Measurements from ENCODE around the gene POLRMT. TPM values are rescaled to one million over a fixed set of nuclear protein-coding genes. Genes with fewer than 3 reads are reported as not detected.

Gene POLRMT
- total and polyA plus RNA-seq, 4 donors, result 16.0 to 41.4 (median 35.1) TPM

DNA sequence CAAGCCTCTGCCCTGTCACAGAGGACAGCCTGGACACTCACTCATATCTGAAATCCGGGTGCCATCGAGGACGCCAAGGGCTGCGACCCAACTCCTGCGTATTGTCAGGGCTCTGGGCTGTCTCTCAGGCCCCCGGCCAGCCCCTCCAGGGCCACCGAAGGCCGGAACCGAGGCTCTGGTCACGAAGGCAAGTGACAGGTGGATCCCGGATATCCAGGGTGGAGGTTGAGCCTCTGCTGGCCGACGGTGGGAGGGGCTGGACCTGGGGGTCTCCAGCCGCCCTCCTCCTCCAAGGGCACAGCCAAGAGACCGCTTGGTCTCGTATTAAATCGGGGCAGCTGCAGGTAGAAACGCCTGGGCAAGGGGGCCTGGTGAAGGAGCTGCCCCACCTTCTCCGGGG is 24.3 kb upstream of the POLRMT start:
- Histone ChIP-seq H3K4me1 (ENCODE audit: control insufficient read depth in 4 of 4, insufficient read depth in 4 of 4, low read length in 3 of 4) (peaks cover 28 to 54% (median 42%) of the 10 kb centered on the region in 4 donors), H3K36me3 (ENCODE audit: control insufficient read depth in 4 of 4, insufficient read depth in 3 of 4, low read depth in 1 of 4, low read length in 3 of 4) (peaks cover 0 to 12% (median 1%) of the 10 kb centered on the region in 4 donors), H3K4me3 (ENCODE audit: low read depth in 1 of 3, low read length in 3 of 3) (no peak overlapping the region), H3K27me3 (ENCODE audit: control insufficient read depth in 4 of 4, insufficient read depth in 4 of 4, low read length in 3 of 4) (no peaks in the 10 kb centered on the region), H3K9me3 (ENCODE audit: control insufficient read depth in 4 of 4, low read length in 3 of 4) (no peaks in the 10 kb centered on the region), H3K9ac (ENCODE audit: low read depth in 1 of 2, low read length in 2 of 2) (peak overlapping the region in 1 of 2 donors; percentile 25), H3K27ac (ENCODE audit: low read depth in 1 of 2, low read length in 2 of 2) (peak overlapping the region in 1 of 2 donors; percentile 16)
- TF ChIP-seq SP1 (IDR thresholded peaks at IDR 0.05) (peak; percentile 44), RXRA (IDR thresholded peaks at IDR 0.05) (peak in 1 of 2 donors; percentile 8), EGR1 (IDR thresholded peaks at IDR 0.05; ENCODE audit: low read depth in 2 of 2) (no peak), GABPA (IDR thresholded peaks at IDR 0.05 in 1 of 2, conservative IDR thresholded peaks at IDR 0.05 in 1 of 2) (no peak), RAD21 (IDR thresholded peaks at IDR 0.05) (no peak), HNF4G (IDR thresholded peaks at IDR 0.05) (no peak), FOXA2 (IDR thresholded peaks at IDR 0.05) (no peak), JUND (IDR thresholded peaks at IDR 0.05) (no peak), NR2F2 (IDR thresholded peaks at IDR 0.05) (no peak), HNF4A (conservative IDR thresholded peaks at IDR 0.05) (peak in 1 of 2 donors; percentile 37), FOXA1 (IDR thresholded peaks at IDR 0.05) (no peak), TAF1 (conservative IDR thresholded peaks at IDR 0.05) (no peak), YY1 (IDR thresholded peaks at IDR 0.05) (no peak)
- TF ChIP-seq, protein P1, sequence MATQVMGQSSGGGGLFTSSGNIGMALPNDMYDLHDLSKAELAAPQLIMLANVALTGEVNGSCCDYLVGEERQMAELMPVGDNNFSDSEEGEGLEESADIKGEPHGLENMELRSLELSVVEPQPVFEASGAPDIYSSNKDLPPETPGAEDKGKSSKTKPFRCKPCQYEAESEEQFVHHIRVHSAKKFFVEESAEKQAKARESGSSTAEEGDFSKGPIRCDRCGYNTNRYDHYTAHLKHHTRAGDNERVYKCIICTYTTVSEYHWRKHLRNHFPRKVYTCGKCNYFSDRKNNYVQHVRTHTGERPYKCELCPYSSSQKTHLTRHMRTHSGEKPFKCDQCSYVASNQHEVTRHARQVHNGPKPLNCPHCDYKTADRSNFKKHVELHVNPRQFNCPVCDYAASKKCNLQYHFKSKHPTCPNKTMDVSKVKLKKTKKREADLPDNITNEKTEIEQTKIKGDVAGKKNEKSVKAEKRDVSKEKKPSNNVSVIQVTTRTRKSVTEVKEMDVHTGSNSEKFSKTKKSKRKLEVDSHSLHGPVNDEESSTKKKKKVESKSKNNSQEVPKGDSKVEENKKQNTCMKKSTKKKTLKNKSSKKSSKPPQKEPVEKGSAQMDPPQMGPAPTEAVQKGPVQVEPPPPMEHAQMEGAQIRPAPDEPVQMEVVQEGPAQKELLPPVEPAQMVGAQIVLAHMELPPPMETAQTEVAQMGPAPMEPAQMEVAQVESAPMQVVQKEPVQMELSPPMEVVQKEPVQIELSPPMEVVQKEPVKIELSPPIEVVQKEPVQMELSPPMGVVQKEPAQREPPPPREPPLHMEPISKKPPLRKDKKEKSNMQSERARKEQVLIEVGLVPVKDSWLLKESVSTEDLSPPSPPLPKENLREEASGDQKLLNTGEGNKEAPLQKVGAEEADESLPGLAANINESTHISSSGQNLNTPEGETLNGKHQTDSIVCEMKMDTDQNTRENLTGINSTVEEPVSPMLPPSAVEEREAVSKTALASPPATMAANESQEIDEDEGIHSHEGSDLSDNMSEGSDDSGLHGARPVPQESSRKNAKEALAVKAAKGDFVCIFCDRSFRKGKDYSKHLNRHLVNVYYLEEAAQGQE (IDR thresholded peaks at IDR 0.05), result no peak
- TF ChIP-seq, protein P2, sequence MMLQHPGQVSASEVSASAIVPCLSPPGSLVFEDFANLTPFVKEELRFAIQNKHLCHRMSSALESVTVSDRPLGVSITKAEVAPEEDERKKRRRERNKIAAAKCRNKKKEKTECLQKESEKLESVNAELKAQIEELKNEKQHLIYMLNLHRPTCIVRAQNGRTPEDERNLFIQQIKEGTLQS (IDR thresholded peaks at IDR 0.05), result no peak
- TF ChIP-seq, protein P3, sequence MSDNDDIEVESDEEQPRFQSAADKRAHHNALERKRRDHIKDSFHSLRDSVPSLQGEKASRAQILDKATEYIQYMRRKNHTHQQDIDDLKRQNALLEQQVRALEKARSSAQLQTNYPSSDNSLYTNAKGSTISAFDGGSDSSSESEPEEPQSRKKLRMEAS (IDR thresholded peaks at IDR 0.05), result no peak
- TF ChIP-seq, protein P4, sequence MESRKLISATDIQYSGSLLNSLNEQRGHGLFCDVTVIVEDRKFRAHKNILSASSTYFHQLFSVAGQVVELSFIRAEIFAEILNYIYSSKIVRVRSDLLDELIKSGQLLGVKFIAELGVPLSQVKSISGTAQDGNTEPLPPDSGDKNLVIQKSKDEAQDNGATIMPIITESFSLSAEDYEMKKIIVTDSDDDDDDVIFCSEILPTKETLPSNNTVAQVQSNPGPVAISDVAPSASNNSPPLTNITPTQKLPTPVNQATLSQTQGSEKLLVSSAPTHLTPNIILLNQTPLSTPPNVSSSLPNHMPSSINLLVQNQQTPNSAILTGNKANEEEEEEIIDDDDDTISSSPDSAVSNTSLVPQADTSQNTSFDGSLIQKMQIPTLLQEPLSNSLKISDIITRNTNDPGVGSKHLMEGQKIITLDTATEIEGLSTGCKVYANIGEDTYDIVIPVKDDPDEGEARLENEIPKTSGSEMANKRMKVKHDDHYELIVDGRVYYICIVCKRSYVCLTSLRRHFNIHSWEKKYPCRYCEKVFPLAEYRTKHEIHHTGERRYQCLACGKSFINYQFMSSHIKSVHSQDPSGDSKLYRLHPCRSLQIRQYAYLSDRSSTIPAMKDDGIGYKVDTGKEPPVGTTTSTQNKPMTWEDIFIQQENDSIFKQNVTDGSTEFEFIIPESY (IDR thresholded peaks at IDR 0.05), result no peak
- TF ChIP-seq, protein P5, sequence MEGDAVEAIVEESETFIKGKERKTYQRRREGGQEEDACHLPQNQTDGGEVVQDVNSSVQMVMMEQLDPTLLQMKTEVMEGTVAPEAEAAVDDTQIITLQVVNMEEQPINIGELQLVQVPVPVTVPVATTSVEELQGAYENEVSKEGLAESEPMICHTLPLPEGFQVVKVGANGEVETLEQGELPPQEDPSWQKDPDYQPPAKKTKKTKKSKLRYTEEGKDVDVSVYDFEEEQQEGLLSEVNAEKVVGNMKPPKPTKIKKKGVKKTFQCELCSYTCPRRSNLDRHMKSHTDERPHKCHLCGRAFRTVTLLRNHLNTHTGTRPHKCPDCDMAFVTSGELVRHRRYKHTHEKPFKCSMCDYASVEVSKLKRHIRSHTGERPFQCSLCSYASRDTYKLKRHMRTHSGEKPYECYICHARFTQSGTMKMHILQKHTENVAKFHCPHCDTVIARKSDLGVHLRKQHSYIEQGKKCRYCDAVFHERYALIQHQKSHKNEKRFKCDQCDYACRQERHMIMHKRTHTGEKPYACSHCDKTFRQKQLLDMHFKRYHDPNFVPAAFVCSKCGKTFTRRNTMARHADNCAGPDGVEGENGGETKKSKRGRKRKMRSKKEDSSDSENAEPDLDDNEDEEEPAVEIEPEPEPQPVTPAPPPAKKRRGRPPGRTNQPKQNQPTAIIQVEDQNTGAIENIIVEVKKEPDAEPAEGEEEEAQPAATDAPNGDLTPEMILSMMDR (IDR thresholded peaks at IDR 0.05; ENCODE audit: low read depth, low read length, missing input control), result no peak
- 48% methylated on average over 19 of the region's 19 CpGs for WGBS
- no peak for DNase-seq (ENCODE audit: low spot score)

All from liver (tissue), 9 donors.